Pancreas (tissue), 10 donors: ENCODE measurements around the gene NR2E3. TPM values are rescaled to one million over a fixed set of nuclear protein-coding genes. Genes with fewer than 3 reads are reported as not detected.

ENCODE experiments used
- ATAC-seq, 4 donors: fragments of 200-7000 bp; cut with Tn5 transposase; one replicate each; pipeline versions ENCODE4 v1.8.0 to v1.9.1; 2020; ENCODE audit warnings: mild to moderate bottlenecking in 4 of 4, moderate library complexity in 4 of 4
- DNase-seq, 6 donors: peaks; one replicate each; pipeline ENCODE4 v3.0.0-alpha.2; 2020
- FAIRE-seq: peaks from 2 replicates; lab custom pipeline; 2012; peaks lifted over from hg19 to GRCh38; lab: Jason Lieb, UNC
- H3K27ac ChIP-seq, 4 donors: fragments of 200-600 bp; sonication (generic); 1 replicate in 3 of 4; 2 replicates in 1 of 4; pipeline versions ENCODE4 v1.5.0 to v1.8.0; 2020
- H3K27me3 ChIP-seq, 4 donors: fragments of 200-600 bp; one replicate each; pipeline ENCODE4 v1.8.0; 2021
- H3K36me3 ChIP-seq, 3 donors: fragments of 200-600 bp; sonication (generic) in 1 of 3; one replicate each; pipeline versions ENCODE4 v1.5.0 to v1.8.0; 2020 to 2021
- H3K4me1 ChIP-seq, 3 donors: fragments of 200-600 bp; one replicate each; pipeline ENCODE4 v1.8.0; 2021
- H3K4me3 ChIP-seq, 4 donors: fragments of 200-600 bp; sonication (generic) in 2 of 4; one replicate each; pipeline versions ENCODE4 v1.5.0 to v1.8.0; 2020 to 2021
- H3K9me3 ChIP-seq, 4 donors: fragments of 200-600 bp; one replicate each; pipeline ENCODE4 v1.8.0; 2021
- WGBS, 2 donors: extraction: QIAGEN DNeasy Blood & Tissue Kit; methylation state at CpG; one replicate each; pipeline ENCODE4 v1.1.7; 2013; 5-methylcytosine and 5-hydroxymethylcytosine counted together
- intact Hi-C, 3 donors: fragments of 100-400 bp; cut with DNase I; formaldehyde crosslinking; loops; one replicate each; pipeline versions ENCODE4 v1.11.1 to v1.14.2; 2022
- polyA plus RNA-seq, 2 donors: library from polyadenylated mRNA; stranded (reverse); fragments of 200-250 nt; gene quantifications; one replicate each; pipeline ENCODE4 v1.2.3, GENCODE V29; 2013
- total RNA-seq, 6 donors: library from RNA; stranded (reverse); fragmentation: NEBNext Ultra II Directional in 4 of 6; extraction: Animal tissue kit (Norgen Biotek cat#: 25700) in 4 of 6; gene quantifications; one replicate each; pipeline versions ENCODE4 v1.2.1 to v1.2.4, GENCODE V29; 2021 to 2023
- TF ChIP-seq, protein P1 (sequence below), 4 donors: fragments of 200-600 bp; sonication (generic) in 3 of 4; IDR thresholded peaks; one replicate each; pipeline versions ENCODE4 v1.5.0 to v1.8.0; 2021; ENCODE audit warnings: antibody characterized with exemption in 4 of 4
- donor health status: healthy with polysubstance abuse.
- donor health status: DM: no; HTN: no; CAD: no; lungs with moderate emphysema.
- donor health status: DM: no; HTN: no; CAD: no.
- donor health status: control.
- donor health status: control.
- donor health status: Bipolar disorder and iron deficiency.
- donor health status: DM: yes; HTN: yes; CAD: no.
- donor health status: DM: no; HTN: no; CAD: no.
- donor health status: DM: no; HTN: no; CAD: no.
- donor health status: DM: yes; HTN: yes; CAD: no.

The NR2E3 gene
- total and polyA plus RNA-seq, 8 donors = 0.19 to 0.80 (median 0.41) TPM; not detected in 1

DNA sequence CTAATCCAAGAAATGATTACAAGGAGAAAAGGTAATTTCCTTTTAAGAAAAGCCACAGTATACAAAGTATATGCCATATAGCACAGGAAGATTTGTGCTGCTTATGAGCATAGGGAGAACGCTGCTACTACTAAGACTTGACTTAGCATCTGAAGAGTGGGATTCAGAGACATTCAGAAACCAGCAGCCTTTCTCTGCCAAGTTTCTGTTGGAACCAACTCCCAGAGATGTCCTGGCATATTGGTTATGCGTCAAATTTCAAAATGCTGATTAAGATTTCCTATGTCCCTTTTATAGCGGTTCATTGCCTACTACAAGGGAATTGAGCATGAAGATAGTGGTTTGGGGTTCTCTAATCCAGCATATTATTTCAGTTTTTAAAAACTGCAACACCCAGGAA is 4.9 kb downstream of the NR2E3 start:
- ATAC-seq = no peak

DNA sequence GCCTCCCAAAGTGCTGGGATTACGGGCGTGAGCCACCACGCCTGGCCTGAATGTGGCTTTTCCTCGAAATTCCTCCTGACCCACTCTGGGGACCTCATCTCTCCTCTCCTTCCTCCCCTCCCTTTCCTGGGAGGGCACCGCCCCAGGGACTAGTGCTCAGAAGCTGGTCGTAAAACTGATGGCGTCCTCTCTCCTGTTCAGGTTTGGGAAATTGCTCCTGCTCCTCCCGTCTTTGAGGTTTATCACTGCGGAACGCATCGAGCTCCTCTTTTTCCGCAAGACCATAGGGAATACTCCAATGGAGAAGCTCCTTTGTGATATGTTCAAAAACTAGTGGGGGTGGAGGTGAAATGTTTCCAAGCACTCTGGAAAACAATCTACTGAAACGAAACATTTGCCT is 7.0 kb downstream of the NR2E3 start:
- no peak overlapping the region for H3K27ac ChIP-seq
- TF ChIP-seq, protein P1, sequence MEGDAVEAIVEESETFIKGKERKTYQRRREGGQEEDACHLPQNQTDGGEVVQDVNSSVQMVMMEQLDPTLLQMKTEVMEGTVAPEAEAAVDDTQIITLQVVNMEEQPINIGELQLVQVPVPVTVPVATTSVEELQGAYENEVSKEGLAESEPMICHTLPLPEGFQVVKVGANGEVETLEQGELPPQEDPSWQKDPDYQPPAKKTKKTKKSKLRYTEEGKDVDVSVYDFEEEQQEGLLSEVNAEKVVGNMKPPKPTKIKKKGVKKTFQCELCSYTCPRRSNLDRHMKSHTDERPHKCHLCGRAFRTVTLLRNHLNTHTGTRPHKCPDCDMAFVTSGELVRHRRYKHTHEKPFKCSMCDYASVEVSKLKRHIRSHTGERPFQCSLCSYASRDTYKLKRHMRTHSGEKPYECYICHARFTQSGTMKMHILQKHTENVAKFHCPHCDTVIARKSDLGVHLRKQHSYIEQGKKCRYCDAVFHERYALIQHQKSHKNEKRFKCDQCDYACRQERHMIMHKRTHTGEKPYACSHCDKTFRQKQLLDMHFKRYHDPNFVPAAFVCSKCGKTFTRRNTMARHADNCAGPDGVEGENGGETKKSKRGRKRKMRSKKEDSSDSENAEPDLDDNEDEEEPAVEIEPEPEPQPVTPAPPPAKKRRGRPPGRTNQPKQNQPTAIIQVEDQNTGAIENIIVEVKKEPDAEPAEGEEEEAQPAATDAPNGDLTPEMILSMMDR (IDR thresholded peaks at IDR 0.05) = no peak
- no peaks in the 10 kb centered on the region for H3K4me1 ChIP-seq
- FAIRE-seq = no peak
- intact Hi-C loops = no loop called here
- ATAC-seq = no peak
- H3K9me3 ChIP-seq = no peaks in the 10 kb centered on the region
- H3K27me3 ChIP-seq = no peaks in the 10 kb centered on the region
- 90 to 92% methylated on average over 13 of the region's 13 CpGs for WGBS, 2 donors
- no peak for DNase-seq
- no peaks in the 10 kb centered on the region for H3K36me3 ChIP-seq
- no peak overlapping the region for H3K4me3 ChIP-seq

More for the DNA sequence above, 4.9 kb downstream of the NR2E3 start:
- intact Hi-C loops = no loop called here
- TF ChIP-seq, protein P1 (IDR thresholded peaks at IDR 0.05) = no peak
- no peak overlapping the region for H3K27ac ChIP-seq
- no peak overlapping the region for H3K4me3 ChIP-seq
- no peak for FAIRE-seq
- WGBS, 2 donors = 88 to 91% methylated on average over 3 of the region's 3 CpGs
- H3K27me3 ChIP-seq = no peaks in the 10 kb centered on the region
- no peak for DNase-seq
- H3K36me3 ChIP-seq = no peaks in the 10 kb centered on the region
- H3K4me1 ChIP-seq = no peaks in the 10 kb centered on the region
- no peaks in the 10 kb centered on the region for H3K9me3 ChIP-seq

DNA sequence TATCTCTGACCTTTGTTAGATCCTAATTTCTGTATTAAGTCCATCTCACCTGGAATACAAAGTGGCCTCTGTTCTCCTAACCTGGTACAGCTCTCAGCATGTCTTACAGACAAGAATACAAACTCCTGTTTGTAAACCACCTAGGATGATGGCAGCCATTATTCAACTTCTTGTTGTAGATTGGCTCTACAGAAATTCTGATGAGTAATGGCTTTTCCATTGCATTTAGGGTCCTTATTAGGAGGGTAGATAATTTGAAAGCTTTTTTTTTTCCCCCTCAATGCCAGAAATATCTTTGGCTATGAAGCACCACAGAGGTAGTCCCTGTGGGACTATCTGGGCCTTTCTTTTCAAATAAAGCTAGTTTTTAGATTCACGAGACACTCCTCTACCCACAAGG is 9.8 kb downstream of the NR2E3 start:
- DNase-seq (no peak), ATAC-seq (no peak), FAIRE-seq (no peak)
- Histone ChIP-seq H3K9me3 (no peaks in the 10 kb centered on the region), H3K4me1 (no peaks in the 10 kb centered on the region), H3K36me3 (no peaks in the 10 kb centered on the region), H3K4me3 (no peak overlapping the region), H3K27ac (no peak overlapping the region), H3K27me3 (no peaks in the 10 kb centered on the region)
- WGBS, 2 donors = 94 to 96% methylated on average over 1 of the region's 1 CpG
- TF ChIP-seq, protein P1 (IDR thresholded peaks at IDR 0.05) = no peak
- intact Hi-C loops = no loop called here

DNA sequence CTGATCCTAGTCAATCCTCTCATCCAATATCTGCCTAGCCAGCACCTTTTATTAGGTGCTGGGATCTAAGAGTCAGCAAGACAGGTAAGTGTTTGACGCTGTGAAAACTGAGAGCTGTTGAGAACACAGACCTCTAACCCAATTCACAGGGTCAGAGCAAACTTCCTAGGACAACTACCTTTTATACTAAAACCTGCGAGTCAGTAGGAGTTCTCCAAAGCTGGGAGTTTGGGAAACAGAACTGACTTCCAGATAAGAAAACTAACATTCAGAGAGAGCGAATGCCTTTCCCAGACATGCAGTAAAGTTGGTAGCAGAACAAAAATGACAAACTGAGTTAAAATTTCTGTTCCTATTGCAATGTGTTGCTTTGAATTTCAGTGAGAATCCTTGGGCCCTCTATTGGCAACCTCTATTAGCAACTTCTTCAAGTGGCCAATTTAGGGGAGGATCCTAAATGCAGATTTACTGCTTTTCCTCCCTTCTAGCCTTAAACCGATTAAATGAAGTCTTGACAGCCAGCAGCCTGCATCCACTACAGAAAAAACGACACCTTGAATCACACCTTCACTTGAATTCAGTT is 11.3 kb downstream of the NR2E3 start:
- TF ChIP-seq, protein P1 (IDR thresholded peaks at IDR 0.05) = no peak
- H3K4me3 ChIP-seq = no peak overlapping the region
- no peaks in the 10 kb centered on the region for H3K27me3 ChIP-seq
- H3K9me3 ChIP-seq = no peaks in the 10 kb centered on the region
- intact Hi-C loops = no loop called here
- no peaks in the 10 kb centered on the region for H3K36me3 ChIP-seq
- H3K27ac ChIP-seq = no peak overlapping the region
- ATAC-seq (no peak), DNase-seq (no peak), FAIRE-seq (no peak)
- 80 to 92% methylated on average over 5 of the region's 5 CpGs for WGBS, 2 donors
- no peaks in the 10 kb centered on the region for H3K4me1 ChIP-seq

DNA sequence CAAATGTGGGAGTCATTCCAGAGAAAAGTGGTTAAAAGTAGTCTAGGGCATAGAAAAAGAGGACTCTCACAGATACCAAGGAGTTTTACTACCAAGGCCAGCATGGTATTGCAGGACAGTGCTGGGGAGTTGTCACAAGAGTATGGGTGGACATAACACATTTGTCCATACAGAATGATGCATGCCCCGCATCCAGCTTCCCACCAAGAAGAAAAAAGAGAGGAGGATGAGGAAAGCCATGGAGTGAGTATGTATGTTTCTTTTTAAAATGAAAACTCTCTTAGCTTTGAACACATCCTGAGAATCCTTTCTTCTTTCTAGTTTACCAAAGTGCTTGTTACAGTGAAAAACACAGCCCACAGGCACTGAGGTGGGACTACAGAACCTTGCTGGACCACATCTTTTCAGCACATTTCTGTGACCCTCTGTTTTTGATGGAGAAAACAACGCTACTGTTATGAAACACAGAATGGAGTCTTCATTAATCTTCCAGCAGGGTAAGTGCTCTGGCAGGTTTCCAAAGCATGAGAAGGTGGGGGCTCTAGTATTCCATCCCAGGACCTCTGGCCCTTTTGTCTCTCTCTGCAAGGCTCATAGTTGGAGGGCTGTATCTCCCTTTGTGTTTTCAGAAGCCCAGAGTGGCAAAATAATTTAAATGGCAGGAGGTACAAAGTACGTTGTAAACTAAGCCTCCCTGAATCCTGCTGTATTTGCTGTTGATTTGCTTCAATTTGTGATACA is 12.7 kb downstream of the NR2E3 start:
- intact Hi-C loops = no loop called here
- no peaks in the 10 kb centered on the region for H3K27me3 ChIP-seq
- DNase-seq (no peak), ATAC-seq (no peak), FAIRE-seq (no peak)
- no peak overlapping the region for H3K4me3 ChIP-seq
- TF ChIP-seq, protein P1 (IDR thresholded peaks at IDR 0.05) = no peak
- H3K36me3 ChIP-seq = peaks cover 0 to 4% (median 0%) of the 10 kb centered on the region in 3 donors
- no peak overlapping the region for H3K27ac ChIP-seq
- no peaks in the 10 kb centered on the region for H3K9me3 ChIP-seq
- H3K4me1 ChIP-seq = no peaks in the 10 kb centered on the region
- WGBS, 2 donors = 92 to 95% methylated on average over 3 of the region's 3 CpGs
